ENCODE measurements around the gene CLEC6A.
A peak's percentile ranks its signal among the peaks of the same experiment; 100 is the strongest.

The CLEC6A gene

GRCh38 chr12:8504351-8504750, 48.6 kb downstream of the CLEC6A start:
- Histone ChIP-seq H3K14ac (ENCODE audit: low read length) (no peak overlapping the region), H3K9me3 (replicated peaks in 1 of 2; ENCODE audit: control insufficient read depth in 2 of 2, insufficient read depth in 1 of 2, low read depth in 1 of 2, low read length in 2 of 2) (no peaks in the 10 kb centered on the region), H3K18ac (ENCODE audit: low read length) (no peak overlapping the region), H3K27me3 (ENCODE audit: control insufficient read depth in 3 of 3, insufficient read depth in 3 of 3, low read depth in 1 of 3, low read length in 3 of 3) (peaks cover 0 to 7% (median 0%) of the 10 kb centered on the region in 3 experiments), H3K4me1 (ENCODE audit: control insufficient read depth in 2 of 2, insufficient read depth in 1 of 2, low read depth in 1 of 2, low read length in 2 of 2) (peaks cover 0 to 10% of the 10 kb centered on the region in 2 donors), H3K79me1 (ENCODE audit: low read depth, low read length) (no peaks in the 10 kb centered on the region), H2AFZ (ENCODE audit: low read length) (no peak overlapping the region), H2AK5ac (ENCODE audit: low read depth, low read length) (no peak overlapping the region), H3K36me3 (replicated peaks in 1 of 2; ENCODE audit: control insufficient read depth in 2 of 2, insufficient read depth in 2 of 2, low read length in 2 of 2) (no peaks in the 10 kb centered on the region), H3K9ac (ENCODE audit: low read depth, low read length, poor library complexity) (no peak overlapping the region), H2BK12ac (ENCODE audit: low read length) (no peak overlapping the region), H3K4me2 (ENCODE audit: insufficient read depth, low read length, poor library complexity, severe bottlenecking) (no peak overlapping the region), H3K4me3 (ENCODE audit: low read length in 2 of 2) (no peak overlapping the region), H4K91ac (ENCODE audit: low read depth, low read length, poor library complexity) (no peak overlapping the region), H4K8ac (ENCODE audit: low read depth, low read length) (no peak overlapping the region), H3K23ac (ENCODE audit: low read depth, low read length, poor library complexity) (no peak overlapping the region), H2BK5ac (ENCODE audit: low read length) (no peak overlapping the region), H3K27ac (replicated peaks; ENCODE audit: low read length) (no peak overlapping the region), H2BK15ac (ENCODE audit: low read length) (no peak overlapping the region), H2BK120ac (ENCODE audit: low read depth, low read length) (no peak overlapping the region), H3K4ac (ENCODE audit: low read length) (no peak overlapping the region)
- no CpG with 5 or more reads among the region's 1 CpG for WGBS, 2 donors (ENCODE audit: extremely low coverage in 2 of 2, insufficient read length in 2 of 2, insufficient replicate concordance in 1 of 2)
- DNase-seq (ENCODE audit: low spot score): no peak

GRCh38 chr12:8507596-8507995, 51.8 kb downstream of the CLEC6A start:
- no peak for DNase-seq (ENCODE audit: low spot score)
- WGBS, 2 donors (ENCODE audit: extremely low coverage in 2 of 2, insufficient read length in 2 of 2, insufficient replicate concordance in 1 of 2): no CpG with 5 or more reads among the region's 3 CpGs
- H3K4me3 ChIP-seq (ENCODE audit: low read length in 2 of 2): no peak overlapping the region
- no peak overlapping the region for H3K4me2 ChIP-seq (ENCODE audit: insufficient read depth, low read length, poor library complexity, severe bottlenecking)
- H3K14ac ChIP-seq (ENCODE audit: low read length): no peak overlapping the region
- H3K4me1 ChIP-seq (ENCODE audit: control insufficient read depth in 2 of 2, insufficient read depth in 1 of 2, low read depth in 1 of 2, low read length in 2 of 2): peaks cover 0 to 12% of the 10 kb centered on the region in 2 donors
- H2BK120ac ChIP-seq (ENCODE audit: low read depth, low read length): no peak overlapping the region
- no peaks in the 10 kb centered on the region for H3K9me3 ChIP-seq (replicated peaks in 1 of 2; ENCODE audit: control insufficient read depth in 2 of 2, insufficient read depth in 1 of 2, low read depth in 1 of 2, low read length in 2 of 2)
- no peak overlapping the region for H3K23ac ChIP-seq (ENCODE audit: low read depth, low read length, poor library complexity)
- H3K27ac ChIP-seq (replicated peaks; ENCODE audit: low read length): no peak overlapping the region
- no peak overlapping the region for H2BK15ac ChIP-seq (ENCODE audit: low read length)
- no peak overlapping the region for H2BK5ac ChIP-seq (ENCODE audit: low read length)
- peaks cover 0 to 3% (median 2%) of the 10 kb centered on the region in 3 experiments for H3K27me3 ChIP-seq (ENCODE audit: control insufficient read depth in 3 of 3, insufficient read depth in 3 of 3, low read depth in 1 of 3, low read length in 3 of 3)
- no peak overlapping the region for H3K9ac ChIP-seq (ENCODE audit: low read depth, low read length, poor library complexity)
- no peaks in the 10 kb centered on the region for H3K79me1 ChIP-seq (ENCODE audit: low read depth, low read length)
- no peak overlapping the region for H2AK5ac ChIP-seq (ENCODE audit: low read depth, low read length)
- no peak overlapping the region for H4K91ac ChIP-seq (ENCODE audit: low read depth, low read length, poor library complexity)
- H3K36me3 ChIP-seq (replicated peaks in 1 of 2; ENCODE audit: control insufficient read depth in 2 of 2, insufficient read depth in 2 of 2, low read length in 2 of 2): no peaks in the 10 kb centered on the region
- H2AFZ ChIP-seq (ENCODE audit: low read length): no peak overlapping the region
- no peak overlapping the region for H4K8ac ChIP-seq (ENCODE audit: low read depth, low read length)
- H2BK12ac ChIP-seq (ENCODE audit: low read length): no peak overlapping the region
- no peak overlapping the region for H3K4ac ChIP-seq (ENCODE audit: low read length)
- H3K18ac ChIP-seq (ENCODE audit: low read length): no peak overlapping the region

DNA sequence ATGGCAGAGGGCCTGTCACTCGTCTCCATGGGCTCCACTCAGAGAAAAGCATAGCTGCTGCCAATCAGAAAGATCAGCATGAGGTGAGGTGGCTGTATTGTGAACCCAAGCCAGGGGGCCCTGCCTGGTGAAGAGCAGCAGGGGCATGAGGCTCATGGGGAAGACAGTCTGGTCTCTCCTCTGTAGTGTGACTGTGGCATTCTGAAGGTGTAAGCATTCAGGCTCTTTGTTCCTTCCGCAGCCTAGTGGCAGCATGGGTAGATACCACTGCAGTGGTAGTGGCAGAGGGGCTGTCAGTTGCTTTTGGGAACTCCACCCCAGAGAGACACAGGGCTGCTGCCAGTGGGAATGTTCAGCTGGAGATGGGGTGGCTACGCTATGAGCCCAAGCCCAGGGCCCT, 52.5 kb downstream of the CLEC6A start:
- H4K91ac ChIP-seq (ENCODE audit: low read depth, low read length, poor library complexity): no peak overlapping the region
- no peak overlapping the region for H3K4me2 ChIP-seq (ENCODE audit: insufficient read depth, low read length, poor library complexity, severe bottlenecking)
- no peak overlapping the region for H3K27ac ChIP-seq (replicated peaks; ENCODE audit: low read length)
- H3K18ac ChIP-seq (ENCODE audit: low read length): peak overlapping the region; percentile 55
- H3K4me3 ChIP-seq (ENCODE audit: low read length in 2 of 2): no peak overlapping the region
- H2BK12ac ChIP-seq (ENCODE audit: low read length): peak overlapping the region; percentile 24
- H2BK120ac ChIP-seq (ENCODE audit: low read depth, low read length): no peak overlapping the region
- H3K79me1 ChIP-seq (ENCODE audit: low read depth, low read length): no peaks in the 10 kb centered on the region
- no peaks in the 10 kb centered on the region for H3K9me3 ChIP-seq (replicated peaks in 1 of 2; ENCODE audit: control insufficient read depth in 2 of 2, insufficient read depth in 1 of 2, low read depth in 1 of 2, low read length in 2 of 2)
- H2AFZ ChIP-seq (ENCODE audit: low read length): no peak overlapping the region
- peaks cover 0 to 13% of the 10 kb centered on the region in 2 donors for H3K4me1 ChIP-seq (ENCODE audit: control insufficient read depth in 2 of 2, insufficient read depth in 1 of 2, low read depth in 1 of 2, low read length in 2 of 2)
- whole genome bisulfite sequencing, 2 donors (ENCODE audit: extremely low coverage in 2 of 2, insufficient read length in 2 of 2, insufficient replicate concordance in 1 of 2): no CpG with 5 or more reads among the region's 3 CpGs
- peaks cover 0 to 3% (median 2%) of the 10 kb centered on the region in 3 experiments for H3K27me3 ChIP-seq (ENCODE audit: control insufficient read depth in 3 of 3, insufficient read depth in 3 of 3, low read depth in 1 of 3, low read length in 3 of 3)
- no peak overlapping the region for H3K14ac ChIP-seq (ENCODE audit: low read length)
- H2AK5ac ChIP-seq (ENCODE audit: low read depth, low read length): peak overlapping the region; percentile 22
- no peak overlapping the region for H3K23ac ChIP-seq (ENCODE audit: low read depth, low read length, poor library complexity)
- no peak overlapping the region for H2BK5ac ChIP-seq (ENCODE audit: low read length)
- no peak overlapping the region for H4K8ac ChIP-seq (ENCODE audit: low read depth, low read length)
- H2BK15ac ChIP-seq (ENCODE audit: low read length): no peak overlapping the region
- no peak overlapping the region for H3K9ac ChIP-seq (ENCODE audit: low read depth, low read length, poor library complexity)
- no peaks in the 10 kb centered on the region for H3K36me3 ChIP-seq (replicated peaks in 1 of 2; ENCODE audit: control insufficient read depth in 2 of 2, insufficient read depth in 2 of 2, low read length in 2 of 2)
- H3K4ac ChIP-seq (ENCODE audit: low read length): no peak overlapping the region
- no peak for DNase-seq (ENCODE audit: low spot score)

GRCh38 chr12:8508910-8509841, 53.4 kb downstream of the CLEC6A start:
- Histone ChIP-seq H2BK12ac (ENCODE audit: low read length) (peak overlapping the region; percentile 24), H4K91ac (ENCODE audit: low read depth, low read length, poor library complexity) (no peak overlapping the region), H3K79me1 (ENCODE audit: low read depth, low read length) (no peaks in the 10 kb centered on the region), H2BK120ac (ENCODE audit: low read depth, low read length) (no peak overlapping the region), H2BK5ac (ENCODE audit: low read length) (peak overlapping the region; percentile 32), H2BK15ac (ENCODE audit: low read length) (no peak overlapping the region), H3K27ac (replicated peaks; ENCODE audit: low read length) (no peak overlapping the region), H3K27me3 (ENCODE audit: control insufficient read depth in 3 of 3, insufficient read depth in 3 of 3, low read depth in 1 of 3, low read length in 3 of 3) (peaks cover 0 to 3% (median 2%) of the 10 kb centered on the region in 3 experiments), H3K18ac (ENCODE audit: low read length) (peak overlapping the region; percentile 70), H3K23ac (ENCODE audit: low read depth, low read length, poor library complexity) (no peak overlapping the region), H2AK5ac (ENCODE audit: low read depth, low read length) (peak overlapping the region; percentile 22), H3K9me3 (replicated peaks in 1 of 2; ENCODE audit: control insufficient read depth in 2 of 2, insufficient read depth in 1 of 2, low read depth in 1 of 2, low read length in 2 of 2) (no peaks in the 10 kb centered on the region), H3K4me2 (ENCODE audit: insufficient read depth, low read length, poor library complexity, severe bottlenecking) (no peak overlapping the region), H3K36me3 (replicated peaks in 1 of 2; ENCODE audit: control insufficient read depth in 2 of 2, insufficient read depth in 2 of 2, low read length in 2 of 2) (no peaks in the 10 kb centered on the region), H3K4ac (ENCODE audit: low read length) (no peak overlapping the region), H4K8ac (ENCODE audit: low read depth, low read length) (no peak overlapping the region), H3K4me1 (ENCODE audit: control insufficient read depth in 2 of 2, insufficient read depth in 1 of 2, low read depth in 1 of 2, low read length in 2 of 2) (peaks cover 0 to 13% of the 10 kb centered on the region in 2 donors), H3K4me3 (ENCODE audit: low read length in 2 of 2) (no peak overlapping the region), H3K14ac (ENCODE audit: low read length) (peak overlapping the region; percentile 85), H2AFZ (ENCODE audit: low read length) (no peak overlapping the region), H3K9ac (ENCODE audit: low read depth, low read length, poor library complexity) (no peak overlapping the region)
- DNase-seq (ENCODE audit: low spot score): no peak
- no CpG with 5 or more reads among the region's 12 CpGs for WGBS, 2 donors (ENCODE audit: extremely low coverage in 2 of 2, insufficient read length in 2 of 2, insufficient replicate concordance in 1 of 2)
